GM12878 (cell line): ENCODE data around the gene GNPTG. TPM values are rescaled to one million over a fixed set of nuclear protein-coding genes. Genes with fewer than 3 reads are reported as not detected.

ENCODE experiments used
- ATAC-seq: fragments of 200-7000 bp; cut with Tn5 transposase; 3 replicates; pipeline ENCODE4 v1.9.1; 2020; ENCODE audit warnings: mild to moderate bottlenecking, moderate library complexity
- BruUV-seq: library from RNA; stranded (reverse); fragments of 400-500 nt; replicated peaks from 2 replicates; lab custom pipeline; 2021; lab: Mats Ljungman, UMichigan
- CTCF ChIA-PET: fragments of 300-600 bp; sonication (Branson Sonifier 250); formaldehyde crosslinking; extraction: SDS; loops from one replicate; lab custom pipeline; 2021; ENCODE audit warnings: inconsistent platforms; lab: Yijun Ruan, JAX
- POLR2A ChIA-PET: fragments of 350-600 bp; formaldehyde crosslinking; extraction: SDS; loops from one replicate; lab custom pipeline; 2021; ENCODE audit warnings: inconsistent platforms; lab: Charles Lee
- RAD21 ChIA-PET: fragments of 300-600 bp; sonication (Branson Sonifier 250); formaldehyde crosslinking; loops from one replicate; lab custom pipeline; 2023; ENCODE audit warnings: antibody characterized with exemption; ENCODE audit not compliant: unreplicated experiment; lab: Charles Lee
- SMC1A ChIA-PET: fragments of 300-600 bp; sonication (Branson Sonifier 250); formaldehyde crosslinking; loops from one replicate; lab custom pipeline; 2023; ENCODE audit not compliant: unreplicated experiment, uncharacterized antibody; lab: Charles Lee
- DNase-seq: peaks from one replicate; pipeline ENCODE4 v3.0.0-alpha.2; 2011; ENCODE audit warnings: low read depth, low spot score
- FAIRE-seq: peaks from 3 replicates; lab custom pipeline; 2011; peaks lifted over from hg19 to GRCh38; lab: Jason Lieb, UNC
- H2AFZ ChIP-seq: 2 replicates; pipeline ENCODE4 v1.6.0; 2011; ENCODE audit warnings: low read depth, low read length, control low read depth; ENCODE audit not compliant: control insufficient read depth
- H3K27ac ChIP-seq: 2 replicates; pipeline ENCODE4 v1.5.1; 2011; ENCODE audit warnings: control low read depth; ENCODE audit not compliant: control insufficient read depth, insufficient read depth
- H3K27me3 ChIP-seq, 2 experiments: replicated peaks in 1 of 2; 2 replicates each; pipeline versions ENCODE4 v1.6.0 to v1.6.1; 2011; ENCODE audit warnings: low read length in 1 of 2; ENCODE audit not compliant: control insufficient read depth in 2 of 2, insufficient read depth in 2 of 2
- H3K36me3 ChIP-seq, 2 experiments: 2 replicates each; pipeline ENCODE4 v1.5.1; 2011; ENCODE audit warnings: low read length in 1 of 2; ENCODE audit not compliant: control insufficient read depth in 2 of 2, insufficient read depth in 2 of 2
- H3K4me1 ChIP-seq: 2 replicates; pipeline ENCODE4 v1.6.1; 2011; ENCODE audit warnings: mild to moderate bottlenecking, low read length, moderate library complexity, mixed read lengths; ENCODE audit not compliant: control insufficient read depth, insufficient read depth
- H3K4me2 ChIP-seq: 2 replicates; pipeline ENCODE4 v1.6.0; 2011; ENCODE audit warnings: control low read depth; ENCODE audit not compliant: control insufficient read depth, insufficient read depth
- H3K4me3 ChIP-seq: fragments of 200-600 bp; sonication (generic); 2 replicates; pipeline ENCODE4 v1.5.1; 2016
- H3K79me2 ChIP-seq: 2 replicates; pipeline ENCODE4 v1.6.0; 2011; ENCODE audit warnings: low read length; ENCODE audit not compliant: control insufficient read depth, insufficient read depth
- H3K9ac ChIP-seq: 2 replicates; pipeline ENCODE4 v1.8.0; 2011; ENCODE audit warnings: low read length, control low read depth, mixed read lengths; ENCODE audit not compliant: control insufficient read depth, insufficient read depth
- H3K9me3 ChIP-seq: replicated peaks from 3 replicates; pipeline ENCODE4 v1.5.1; 2011; ENCODE audit warnings: mild to moderate bottlenecking, low read length; ENCODE audit not compliant: control insufficient read depth, insufficient read depth
- H4K20me1 ChIP-seq: 2 replicates; pipeline ENCODE4 v1.6.0; 2011; ENCODE audit not compliant: control insufficient read depth, insufficient read depth
- CBFB ChIP-seq: IDR thresholded peaks from 2 replicates; pipeline ENCODE4 v1.6.1; 2016; ENCODE audit warnings: antibody characterized with exemption, low read depth
- CBX3 ChIP-seq: fragments of 200-600 bp; sonication (generic); IDR thresholded peaks from 2 replicates; pipeline ENCODE4 v1.6.1; 2016; ENCODE audit warnings: low read depth, borderline replicate concordance
- ESRRA ChIP-seq: IDR thresholded peaks from 2 replicates; pipeline ENCODE4 v1.6.1; 2012; ENCODE audit warnings: mild to moderate bottlenecking, low read length, improper control_type of control experiment
- FOS ChIP-seq: IDR thresholded peaks from 3 replicates; pipeline ENCODE4 v1.6.1; 2011; ENCODE audit warnings: borderline replicate concordance; ENCODE audit not compliant: insufficient read length; ENCODE audit errors: extremely low read depth
- MEF2A ChIP-seq: IDR thresholded peaks from 2 replicates; pipeline ENCODE4 v1.6.1; 2011; ENCODE audit warnings: low read depth, mild to moderate bottlenecking, low read length, moderate library complexity; ENCODE audit not compliant: insufficient read depth
- MYB ChIP-seq: fragments of 150-350 bp; IDR thresholded peaks from 2 replicates; pipeline ENCODE4 v1.6.1; 2014; ENCODE audit warnings: mild to moderate bottlenecking, low read depth, low read length, borderline replicate concordance
- NR2F1 ChIP-seq: fragments of 450-650 bp; conservative IDR thresholded peaks from 2 replicates; pipeline ENCODE4 v1.6.1; 2017; ENCODE audit warnings: mild to moderate bottlenecking
- PAX8 ChIP-seq: fragments of 450-650 bp; IDR thresholded peaks from 2 replicates; pipeline ENCODE4 v1.6.1; 2017; ENCODE audit warnings: mild to moderate bottlenecking, moderate library complexity
- POLR2A ChIP-seq: IDR thresholded peaks from 2 replicates; pipeline ENCODE4 v1.6.1; 2011; ENCODE audit warnings: low read depth, mild to moderate bottlenecking, low read length
- POLR2AphosphoS5 ChIP-seq: IDR thresholded peaks from 2 replicates; pipeline ENCODE4 v1.6.1; 2011; ENCODE audit warnings: mild to moderate bottlenecking, low read length, inconsistent platforms
- PRDM15 ChIP-seq: fragments of 450-650 bp; formaldehyde crosslinking; IDR thresholded peaks from 2 replicates; pipeline ENCODE4 v1.4.0; 2020; ENCODE audit warnings: mild to moderate bottlenecking, moderate library complexity
- SIN3A ChIP-seq: IDR thresholded peaks from 2 replicates; pipeline ENCODE4 v1.6.1; 2012; ENCODE audit warnings: low read depth, low read length, improper control_type of control experiment
- SIX5 ChIP-seq: IDR thresholded peaks from 2 replicates; pipeline ENCODE4 v1.6.1; 2011; ENCODE audit warnings: mild to moderate bottlenecking, low read depth, low read length, moderate library complexity; ENCODE audit not compliant: severe bottlenecking
- SUPT20H ChIP-seq: IDR thresholded peaks from 2 replicates; pipeline ENCODE4 v1.6.1; 2011; ENCODE audit warnings: low read depth, mild to moderate bottlenecking, low read length, moderate library complexity, borderline replicate concordance; ENCODE audit not compliant: control insufficient read depth
- TAF1 ChIP-seq: IDR thresholded peaks from 2 replicates; pipeline ENCODE4 v1.6.1; 2011; ENCODE audit warnings: mild to moderate bottlenecking, low read depth, low read length, borderline replicate concordance
- WRNIP1 ChIP-seq: IDR thresholded peaks from 2 replicates; pipeline ENCODE4 v1.6.1; 2011; ENCODE audit warnings: low read depth, low read length, improper control_type of control experiment, borderline replicate concordance
- WGBS: methylation state at CpG from one replicate; pipeline ENCODE4 v1.1.6; 2016; ENCODE audit warnings: low lambda C conversion rate; ENCODE audit not compliant: insufficient replicate concordance, insufficient coverage; ENCODE audit errors: missing lambda C conversion rate; 5-methylcytosine and 5-hydroxymethylcytosine counted together
- in situ Hi-C: fragments of 300-500 bp; cut with MboI; formaldehyde crosslinking; loops from 9 replicates; pipeline ENCODE4 v1.14.3; 2018; ENCODE audit warnings: mixed read lengths
- intact Hi-C: fragments of 100-400 bp; cut with micrococcal nuclease; formaldehyde crosslinking; loops from one replicate; pipeline ENCODE4 v1.14.2; 2022; ENCODE audit not compliant: unreplicated experiment
- polyA plus RNA-seq, 11 experiments: library from polyadenylated mRNA; depleted of rRNA in 4 of 11; unstranded in 6 of 11; stranded (reverse) in 5 of 11; fragments of >200 nt; fragmentation: Nextera tagmentation in 4 of 11; fragmentation: Illumina TruSeq in 1 of 11; extraction: Ambion mirVana in 4 of 11; extraction: Trizol in 1 of 11; gene quantifications; 1 replicate in 1 of 11; 2 replicates in 10 of 11; pipeline versions ENCODE4 v1.2.1 to v1.2.3, GENCODE V29; 2011 to 2016; ENCODE audit warnings: inconsistent platforms in 2 of 11, missing spikeins in 2 of 11, low read depth in 1 of 11
- total RNA-seq, 4 experiments: library from RNA; depleted of rRNA in 3 of 4; stranded (reverse); fragments of >200 nt in 3 of 4; fragmentation: Illumina TruSeq in 1 of 4; extraction: Trizol in 1 of 4; gene quantifications; 2 replicates each; pipeline versions ENCODE4 v1.2.1 to v1.2.3, GENCODE V29; 2013 to 2021

GNPTG gene
- total and polyA plus RNA-seq, 10 of the 15 experiments (the other 5 are each of a cell fraction or from before 2014, with no cell fraction given), result 0.80 to 32.6 (median 20.9) TPM

DNA sequence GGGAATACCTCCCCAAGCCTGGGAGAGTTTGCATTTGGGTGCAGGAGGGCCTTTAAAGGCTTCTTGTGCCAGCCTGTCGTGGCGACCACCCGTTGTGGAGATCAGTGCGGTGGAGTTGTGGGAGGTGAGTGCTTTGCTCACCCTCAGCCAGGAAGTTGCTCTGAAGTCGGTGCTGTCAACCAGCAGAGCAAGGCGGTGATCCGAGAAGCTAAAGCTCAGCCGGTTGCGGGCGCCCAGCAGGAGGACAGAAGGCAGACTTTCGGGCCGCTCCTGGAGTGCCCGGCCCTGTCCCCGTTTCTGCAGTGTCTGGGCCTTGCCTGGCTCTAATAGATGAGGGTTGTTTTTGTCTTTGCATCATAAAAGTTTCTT lies 40.9 kb upstream of the GNPTG start:
- POLR2A ChIA-PET, result no interaction called here
- RAD21 ChIA-PET, result no interaction called here
- H3K4me2 ChIP-seq, result peak overlapping the region; percentile 97
- peaks cover 5 to 26% of the 10 kb centered on the region in 2 experiments; a peak in 3 of 4 replicates for H3K36me3 ChIP-seq
- peak overlapping the region; percentile 51 for H3K27ac ChIP-seq
- peaks cover 7% of the 10 kb centered on the region for H3K4me1 ChIP-seq
- no peak for DNase-seq
- H3K4me3 ChIP-seq, result peak overlapping the region; percentile 93
- no peaks in the 10 kb centered on the region for H3K9me3 ChIP-seq
- peak; percentile 48 for ATAC-seq
- no peaks in the 10 kb centered on the region for H3K27me3 ChIP-seq
- peak overlapping the region; percentile 100 for H3K9ac ChIP-seq
- in situ Hi-C loops (no loop called here), intact Hi-C loops (no loop called here)
- FAIRE-seq, result peak; percentile 49
- no TSS peak for BruUV-seq
- SMC1A ChIA-PET, result no interaction called here
- CTCF ChIA-PET, result no interaction called here
- H3K79me2 ChIP-seq, result peaks cover 52% of the 10 kb centered on the region
- H2AFZ ChIP-seq, result no peak overlapping the region
- peaks cover 35% of the 10 kb centered on the region for H4K20me1 ChIP-seq
- 1% methylated on average over 14 of the region's 14 CpGs for WGBS
- TF ChIP-seq POLR2A, result no peak; the same call in 1 of the 2 replicates
- 0 out of 2 replicates have a peak, but pooled peaks have one; percentile 3 for TF ChIP-seq POLR2AphosphoS5
- peak; percentile 34; the same call in 1 of the 2 replicates for TF ChIP-seq TAF1
- TF ChIP-seq SIN3A, result 0 out of 2 replicates have a peak, but pooled peaks have one; percentile 29

- H3K4me1 ChIP-seq, result peaks cover 7% of the 10 kb centered on the region
- ChIA-PET RAD21 (no interaction called here), CTCF (no interaction called here), POLR2A (interaction anchor here (0.5 to 0.6 kb wide), 2 partner anchors 442 to 910 kb away, joined by 3 read pairs; partner anchors contain the start of gene DECR2), SMC1A (no interaction called here)
- intact Hi-C loops, result no loop called here
- peak overlapping the region; percentile 93 for H3K4me3 ChIP-seq
- no peak for FAIRE-seq
- peaks cover 52% of the 10 kb centered on the region for H3K79me2 ChIP-seq
- H3K4me2 ChIP-seq, result peak overlapping the region; percentile 97
- peak overlapping the region; percentile 52 for H3K27ac ChIP-seq
- H2AFZ ChIP-seq, result no peak overlapping the region
- peaks cover 9 to 31% of the 10 kb centered on the region in 2 experiments for H3K36me3 ChIP-seq
- in situ Hi-C loops, result no loop called here
- H3K9ac ChIP-seq, result peak overlapping the region; percentile 100
- ATAC-seq, result no peak
- H3K9me3 ChIP-seq, result no peaks in the 10 kb centered on the region
- H4K20me1 ChIP-seq, result peaks cover 35% of the 10 kb centered on the region
- WGBS, result 5% methylated on average over 13 of the region's 13 CpGs
- no peaks in the 10 kb centered on the region for H3K27me3 ChIP-seq
- DNase-seq, result no peak
- no TSS peak for BruUV-seq
- TF ChIP-seq ESRRA (no peak), PAX8 (no peak), NR2F1 (no peak), SUPT20H (no peak), WRNIP1 (no peak), MYB (no peak), SIX5 (no peak), MEF2A (no peak), FOS (no peak), CBFB (no peak), PRDM15 (CRISPR knock-in tag) (no peak), CBX3 (no peak)
These were observed 40.5 kb upstream of the GNPTG start for GRCh38 chr16:1311212-1311737.
